ENCODE results near the gene GKN1.

DNA sequence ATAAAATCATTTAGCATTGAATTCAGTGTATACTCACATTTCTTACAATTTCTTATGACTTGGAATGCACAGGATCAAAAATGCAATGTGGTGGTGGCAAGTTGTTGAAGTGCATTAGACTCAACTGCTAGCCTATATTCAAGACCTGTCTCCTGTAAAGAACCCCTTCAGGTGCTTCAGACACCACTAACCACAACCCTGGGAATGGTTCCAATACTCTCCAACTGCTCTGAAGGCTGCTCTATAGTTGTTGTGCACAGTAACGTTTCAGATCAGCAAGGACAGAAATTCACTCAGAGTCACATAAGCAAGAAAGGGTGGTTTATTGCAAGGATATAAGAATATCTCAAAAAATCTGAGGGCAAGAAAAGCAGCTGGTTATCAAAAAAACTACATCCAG is 6.5 kb downstream of the GKN1 start:
- TF ChIP-seq, protein P1, sequence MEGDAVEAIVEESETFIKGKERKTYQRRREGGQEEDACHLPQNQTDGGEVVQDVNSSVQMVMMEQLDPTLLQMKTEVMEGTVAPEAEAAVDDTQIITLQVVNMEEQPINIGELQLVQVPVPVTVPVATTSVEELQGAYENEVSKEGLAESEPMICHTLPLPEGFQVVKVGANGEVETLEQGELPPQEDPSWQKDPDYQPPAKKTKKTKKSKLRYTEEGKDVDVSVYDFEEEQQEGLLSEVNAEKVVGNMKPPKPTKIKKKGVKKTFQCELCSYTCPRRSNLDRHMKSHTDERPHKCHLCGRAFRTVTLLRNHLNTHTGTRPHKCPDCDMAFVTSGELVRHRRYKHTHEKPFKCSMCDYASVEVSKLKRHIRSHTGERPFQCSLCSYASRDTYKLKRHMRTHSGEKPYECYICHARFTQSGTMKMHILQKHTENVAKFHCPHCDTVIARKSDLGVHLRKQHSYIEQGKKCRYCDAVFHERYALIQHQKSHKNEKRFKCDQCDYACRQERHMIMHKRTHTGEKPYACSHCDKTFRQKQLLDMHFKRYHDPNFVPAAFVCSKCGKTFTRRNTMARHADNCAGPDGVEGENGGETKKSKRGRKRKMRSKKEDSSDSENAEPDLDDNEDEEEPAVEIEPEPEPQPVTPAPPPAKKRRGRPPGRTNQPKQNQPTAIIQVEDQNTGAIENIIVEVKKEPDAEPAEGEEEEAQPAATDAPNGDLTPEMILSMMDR (IDR thresholded peaks at IDR 0.05): no peak
- TF ChIP-seq, protein P2, sequence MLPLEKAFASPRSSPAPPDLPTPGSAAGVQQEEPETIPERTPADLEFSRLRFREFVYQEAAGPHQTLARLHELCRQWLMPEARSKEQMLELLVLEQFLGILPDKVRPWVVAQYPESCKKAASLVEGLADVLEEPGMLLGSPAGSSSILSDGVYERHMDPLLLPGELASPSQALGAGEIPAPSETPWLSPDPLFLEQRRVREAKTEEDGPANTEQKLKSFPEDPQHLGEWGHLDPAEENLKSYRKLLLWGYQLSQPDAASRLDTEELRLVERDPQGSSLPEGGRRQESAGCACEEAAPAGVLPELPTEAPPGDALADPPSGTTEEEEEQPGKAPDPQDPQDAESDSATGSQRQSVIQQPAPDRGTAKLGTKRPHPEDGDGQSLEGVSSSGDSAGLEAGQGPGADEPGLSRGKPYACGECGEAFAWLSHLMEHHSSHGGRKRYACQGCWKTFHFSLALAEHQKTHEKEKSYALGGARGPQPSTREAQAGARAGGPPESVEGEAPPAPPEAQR (CRISPR knock-in tag; IDR thresholded peaks at IDR 0.05): no peak
- TF ChIP-seq, protein P3, sequence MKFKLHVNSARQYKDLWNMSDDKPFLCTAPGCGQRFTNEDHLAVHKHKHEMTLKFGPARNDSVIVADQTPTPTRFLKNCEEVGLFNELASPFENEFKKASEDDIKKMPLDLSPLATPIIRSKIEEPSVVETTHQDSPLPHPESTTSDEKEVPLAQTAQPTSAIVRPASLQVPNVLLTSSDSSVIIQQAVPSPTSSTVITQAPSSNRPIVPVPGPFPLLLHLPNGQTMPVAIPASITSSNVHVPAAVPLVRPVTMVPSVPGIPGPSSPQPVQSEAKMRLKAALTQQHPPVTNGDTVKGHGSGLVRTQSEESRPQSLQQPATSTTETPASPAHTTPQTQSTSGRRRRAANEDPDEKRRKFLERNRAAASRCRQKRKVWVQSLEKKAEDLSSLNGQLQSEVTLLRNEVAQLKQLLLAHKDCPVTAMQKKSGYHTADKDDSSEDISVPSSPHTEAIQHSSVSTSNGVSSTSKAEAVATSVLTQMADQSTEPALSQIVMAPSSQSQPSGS (CRISPR knock-in tag; IDR thresholded peaks at IDR 0.05; ENCODE audit: borderline replicate concordance, low read depth): no peak
- TF ChIP-seq, protein P4, sequence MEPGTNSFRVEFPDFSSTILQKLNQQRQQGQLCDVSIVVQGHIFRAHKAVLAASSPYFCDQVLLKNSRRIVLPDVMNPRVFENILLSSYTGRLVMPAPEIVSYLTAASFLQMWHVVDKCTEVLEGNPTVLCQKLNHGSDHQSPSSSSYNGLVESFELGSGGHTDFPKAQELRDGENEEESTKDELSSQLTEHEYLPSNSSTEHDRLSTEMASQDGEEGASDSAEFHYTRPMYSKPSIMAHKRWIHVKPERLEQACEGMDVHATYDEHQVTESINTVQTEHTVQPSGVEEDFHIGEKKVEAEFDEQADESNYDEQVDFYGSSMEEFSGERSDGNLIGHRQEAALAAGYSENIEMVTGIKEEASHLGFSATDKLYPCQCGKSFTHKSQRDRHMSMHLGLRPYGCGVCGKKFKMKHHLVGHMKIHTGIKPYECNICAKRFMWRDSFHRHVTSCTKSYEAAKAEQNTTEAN (CRISPR knock-in tag; IDR thresholded peaks at IDR 0.05): no peak
- TF ChIP-seq TEAD4 (CRISPR knock-in tag; IDR thresholded peaks at IDR 0.05) (no peak), ATF1 (CRISPR knock-in tag; IDR thresholded peaks at IDR 0.05) (no peak), ELF4 (CRISPR knock-in tag; IDR thresholded peaks at IDR 0.05; ENCODE audit: low read depth) (no peak), SP1 (CRISPR knock-in tag; conservative IDR thresholded peaks at IDR 0.05) (no peak), CBFB (CRISPR knock-in tag; IDR thresholded peaks at IDR 0.05; ENCODE audit: low read depth) (no peak)
- TF ChIP-seq, protein P5, sequence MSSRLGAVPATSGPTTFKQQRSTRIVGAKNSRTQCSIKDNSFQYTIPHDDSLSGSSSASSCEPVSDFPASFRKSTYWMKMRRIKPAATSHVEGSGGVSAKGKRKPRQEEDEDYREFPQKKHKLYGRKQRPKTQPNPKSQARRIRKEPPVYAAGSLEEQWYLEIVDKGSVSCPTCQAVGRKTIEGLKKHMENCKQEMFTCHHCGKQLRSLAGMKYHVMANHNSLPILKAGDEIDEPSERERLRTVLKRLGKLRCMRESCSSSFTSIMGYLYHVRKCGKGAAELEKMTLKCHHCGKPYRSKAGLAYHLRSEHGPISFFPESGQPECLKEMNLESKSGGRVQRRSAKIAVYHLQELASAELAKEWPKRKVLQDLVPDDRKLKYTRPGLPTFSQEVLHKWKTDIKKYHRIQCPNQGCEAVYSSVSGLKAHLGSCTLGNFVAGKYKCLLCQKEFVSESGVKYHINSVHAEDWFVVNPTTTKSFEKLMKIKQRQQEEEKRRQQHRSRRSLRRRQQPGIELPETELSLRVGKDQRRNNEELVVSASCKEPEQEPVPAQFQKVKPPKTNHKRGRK (CRISPR knock-in tag; IDR thresholded peaks at IDR 0.05; ENCODE audit: borderline replicate concordance): no peak
- TF ChIP-seq, protein P6, sequence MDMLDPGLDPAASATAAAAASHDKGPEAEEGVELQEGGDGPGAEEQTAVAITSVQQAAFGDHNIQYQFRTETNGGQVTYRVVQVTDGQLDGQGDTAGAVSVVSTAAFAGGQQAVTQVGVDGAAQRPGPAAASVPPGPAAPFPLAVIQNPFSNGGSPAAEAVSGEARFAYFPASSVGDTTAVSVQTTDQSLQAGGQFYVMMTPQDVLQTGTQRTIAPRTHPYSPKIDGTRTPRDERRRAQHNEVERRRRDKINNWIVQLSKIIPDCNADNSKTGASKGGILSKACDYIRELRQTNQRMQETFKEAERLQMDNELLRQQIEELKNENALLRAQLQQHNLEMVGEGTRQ (CRISPR knock-in tag; IDR thresholded peaks at IDR 0.05): no peak
